HG03097 (cell line): ENCODE measurements around the gene STN1.
A peak's percentile ranks its signal among the peaks of the same experiment; 100 is the strongest.

Source experiments
- ATAC-seq: cut with Tn5 transposase; IDR thresholded peaks from one replicate; pipeline ENCODE4 v1.9.1; 2021; ENCODE audit not compliant: unreplicated experiment, low FRiP score

The STN1 gene

GRCh38 chr10:103930449-103930848 lies 12.5 kb upstream of the STN1 start:
- no peak for ATAC-seq

GRCh38 chr10:103929381-103929921 lies 11.5 kb upstream of the STN1 start:
- no peak for ATAC-seq

GRCh38 chr10:103928784-103929183 lies 10.8 kb upstream of the STN1 start:
- no peak for ATAC-seq

- ATAC-seq, result no peak
Observed at GRCh38 chr10:103926722-103927319, 8.8 kb upstream of the STN1 start.

GRCh38 chr10:103925591-103925990 lies 7.6 kb upstream of the STN1 start:
- no peak for ATAC-seq

GRCh38 chr10:103923502-103923901 lies 5.5 kb upstream of the STN1 start:
- ATAC-seq, result no peak

GRCh38 chr10:103922659-103923058 lies 4.7 kb upstream of the STN1 start:
- no peak for ATAC-seq

- no peak for ATAC-seq
Observed at GRCh38 chr10:103921750-103922195, 3.8 kb upstream of the STN1 start.

GRCh38 chr10:103921248-103921647 lies 3.3 kb upstream of the STN1 start:
- no peak for ATAC-seq

- no peak for ATAC-seq
Observed at GRCh38 chr10:103919648-103920025, 1.7 kb upstream of the STN1 start.

GRCh38 chr10:103917302-103918052 lies 507 bp downstream of the STN1 start:
- peak; percentile 14 for ATAC-seq

- no peak for ATAC-seq
Observed at GRCh38 chr10:103916876-103917275, 1.1 kb downstream of the STN1 start.

- no peak for ATAC-seq
Observed at GRCh38 chr10:103916254-103916653, 1.7 kb downstream of the STN1 start.

GRCh38 chr10:103915796-103916195 lies 2.2 kb downstream of the STN1 start:
- no peak for ATAC-seq

GRCh38 chr10:103912759-103913158 lies 5.2 kb downstream of the STN1 start:
- no peak for ATAC-seq

- ATAC-seq, result no peak
Observed at GRCh38 chr10:103911021-103911459, 6.9 kb downstream of the STN1 start.

- no peak for ATAC-seq
Observed at GRCh38 chr10:103910442-103911012, 7.5 kb downstream of the STN1 start.

- ATAC-seq, result no peak
Observed at GRCh38 chr10:103905441-103905840, 12.5 kb downstream of the STN1 start.

- no peak for ATAC-seq
Observed at GRCh38 chr10:103901299-103901698, 16.7 kb downstream of the STN1 start.

GRCh38 chr10:103899312-103899711 lies 18.7 kb downstream of the STN1 start:
- no peak for ATAC-seq

GRCh38 chr10:103897241-103897774 lies 20.7 kb downstream of the STN1 start:
- ATAC-seq, result no peak
